Smooth muscle cell (in vitro differentiated cells): ENCODE results near the gene CREB5. TPM values are rescaled to one million over a fixed set of nuclear protein-coding genes. Genes with fewer than 3 reads are reported as not detected.

ENCODE experiments used
- DNase-seq: peaks from one replicate; lab custom pipeline; 2025; ENCODE audit not compliant: unreplicated experiment; lab: John Stamatoyannopoulos, UW
- H2AFZ ChIP-seq: fragments of 200-600 bp; sonication (generic); 2 replicates; pipeline ENCODE4 v1.6.0; 2016; ENCODE audit warnings: antibody characterized with exemption, low read depth, mild to moderate bottlenecking
- H3F3A ChIP-seq: fragments of 200-600 bp; sonication (generic); 2 replicates; pipeline ENCODE4 v1.6.0; 2017; ENCODE audit warnings: antibody characterized with exemption, low read depth
- H3K27ac ChIP-seq: fragments of 200-600 bp; sonication (generic); 2 replicates; pipeline ENCODE4 v1.5.1; 2016; ENCODE audit warnings: low read depth, mild to moderate bottlenecking
- H3K27me3 ChIP-seq: fragments of 200-600 bp; sonication (generic); 2 replicates; pipeline ENCODE4 v1.6.1; 2016; ENCODE audit warnings: low read depth, mild to moderate bottlenecking
- H3K36me3 ChIP-seq: fragments of 200-600 bp; sonication (generic); 2 replicates; pipeline ENCODE4 v1.5.1; 2016; ENCODE audit warnings: low read depth
- H3K4me1 ChIP-seq: fragments of 200-600 bp; sonication (generic); 2 replicates; pipeline ENCODE4 v1.5.1; 2016; ENCODE audit warnings: low read depth
- H3K4me2 ChIP-seq: fragments of 200-600 bp; sonication (generic); 2 replicates; pipeline ENCODE4 v1.6.0; 2016; ENCODE audit warnings: mild to moderate bottlenecking
- H3K4me3 ChIP-seq: fragments of 200-600 bp; sonication (generic); 2 replicates; pipeline ENCODE4 v1.5.1; 2016; ENCODE audit warnings: mild to moderate bottlenecking
- H3K79me2 ChIP-seq: fragments of 200-600 bp; sonication (generic); 2 replicates; pipeline ENCODE4 v1.6.0; 2016; ENCODE audit warnings: low read depth, mild to moderate bottlenecking
- H3K9ac ChIP-seq: fragments of 200-600 bp; sonication (generic); 2 replicates; pipeline ENCODE4 v1.6.0; 2016; ENCODE audit warnings: low read depth
- H3K9me3 ChIP-seq: fragments of 200-600 bp; sonication (generic); replicated peaks from 2 replicates; pipeline ENCODE4 v1.5.1; 2016; ENCODE audit warnings: low read depth
- H4K20me1 ChIP-seq: fragments of 200-600 bp; sonication (generic); 2 replicates; pipeline ENCODE4 v1.6.0; 2016; ENCODE audit warnings: low read depth
- CTCF ChIP-seq: fragments of 200-600 bp; sonication (generic); IDR thresholded peaks from 2 replicates; pipeline ENCODE4 v1.5.1; 2017; ENCODE audit warnings: borderline replicate concordance, mild to moderate bottlenecking, antibody characterized with exemption; ENCODE audit not compliant: insufficient read depth, poor library complexity, severe bottlenecking
- WGBS: methylation state at CpG from one replicate; pipeline ENCODE4 v1.1.7; 2016; ENCODE audit warnings: low lambda C conversion rate; 5-methylcytosine and 5-hydroxymethylcytosine counted together
- polyA plus RNA-seq: library from polyadenylated mRNA; unstranded; fragments of >200 nt; fragmentation: Nextera tagmentation; extraction: Ambion mirVana; gene quantifications from 2 replicates; pipeline ENCODE4 v1.2.1, GENCODE V29; 2016
- total RNA-seq: library from RNA; depleted of rRNA; stranded (reverse); fragments of >200 nt; gene quantifications from 2 replicates; pipeline ENCODE4 v1.2.3, GENCODE V29; 2014

The CREB5 gene
- total and polyA plus RNA-seq, 2 experiments from 2014 or later, result 6.2 to 18.2 TPM

- Histone ChIP-seq H3K79me2 (no peaks in the 10 kb centered on the region), H3K4me2 (no peak overlapping the region), H3K27ac (no peak overlapping the region), H3K27me3 (no peaks in the 10 kb centered on the region), H3K9ac (no peak overlapping the region), H3K9me3 (no peaks in the 10 kb centered on the region), H3K4me3 (no peak overlapping the region), H3F3A (no peaks in the 10 kb centered on the region), H3K36me3 (no peaks in the 10 kb centered on the region), H2AFZ (no peak overlapping the region), H4K20me1 (no peaks in the 10 kb centered on the region), H3K4me1 (peaks cover 21% of the 10 kb centered on the region)
- TF ChIP-seq CTCF, result no peak
- DNase-seq, result no peak
- 87% methylated on average over 4 of the region's 4 CpGs for WGBS
Observed at GRCh38 chr7:28671526-28671925, 259.2 kb downstream of the CREB5 start.

- Histone ChIP-seq H3K4me3 (no peak overlapping the region), H3K79me2 (no peaks in the 10 kb centered on the region), H3K4me1 (peaks cover 21% of the 10 kb centered on the region), H3K9me3 (no peaks in the 10 kb centered on the region), H3K36me3 (no peaks in the 10 kb centered on the region), H2AFZ (no peak overlapping the region), H4K20me1 (no peaks in the 10 kb centered on the region), H3K27ac (no peak overlapping the region), H3K9ac (no peak overlapping the region), H3K27me3 (no peaks in the 10 kb centered on the region), H3K4me2 (no peak overlapping the region), H3F3A (no peaks in the 10 kb centered on the region)
- 46% methylated on average over 3 of the region's 3 CpGs for WGBS
- DNase-seq, result no peak
- no peak for TF ChIP-seq CTCF
Observed at GRCh38 chr7:28672397-28672797, 260.1 kb downstream of the CREB5 start.

DNA sequence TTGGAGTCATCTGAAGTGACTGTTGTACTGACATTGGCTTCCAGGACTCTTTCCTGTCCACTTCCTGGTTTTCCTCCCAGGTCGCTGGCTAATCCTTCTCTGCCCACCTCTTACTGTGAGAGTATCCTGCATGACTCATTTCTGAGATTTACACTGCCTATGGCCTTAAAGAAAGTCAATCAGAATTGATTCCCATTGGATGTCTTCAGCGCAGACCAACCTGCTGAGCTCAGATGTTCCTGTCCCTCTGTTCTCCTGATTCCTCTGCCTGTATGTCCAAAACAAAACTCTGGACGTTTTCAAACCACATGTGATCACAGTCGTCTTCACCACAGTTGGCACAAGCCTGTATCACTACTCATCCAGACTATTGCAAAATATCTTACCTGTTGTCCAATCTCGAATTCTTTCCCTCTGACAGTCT is 262.1 kb downstream of the CREB5 start:
- H4K20me1 ChIP-seq, result no peaks in the 10 kb centered on the region
- peaks cover 21% of the 10 kb centered on the region for H3K4me1 ChIP-seq
- no peak overlapping the region for H3K4me2 ChIP-seq
- no peak overlapping the region for H3K9ac ChIP-seq
- DNase-seq, result no peak
- H3K79me2 ChIP-seq, result no peaks in the 10 kb centered on the region
- H3K27me3 ChIP-seq, result no peaks in the 10 kb centered on the region
- no peak for TF ChIP-seq CTCF
- no peaks in the 10 kb centered on the region for H3K36me3 ChIP-seq
- no peaks in the 10 kb centered on the region for H3K9me3 ChIP-seq
- WGBS, result 88% methylated on average over 5 of the region's 5 CpGs
- H3K4me3 ChIP-seq, result no peak overlapping the region
- H3F3A ChIP-seq, result no peaks in the 10 kb centered on the region
- H3K27ac ChIP-seq, result no peak overlapping the region
- no peak overlapping the region for H2AFZ ChIP-seq

GRCh38 chr7:28675429-28675828 is 263.1 kb downstream of the CREB5 start:
- 91% methylated on average over 3 of the region's 3 CpGs for WGBS
- Histone ChIP-seq H3K9me3 (no peaks in the 10 kb centered on the region), H3K27ac (no peak overlapping the region)

More at GRCh38 chr7:28675429-28675828, 263.1 kb downstream of the CREB5 start:
- no peak overlapping the region for H3K4me2 ChIP-seq
- H3K4me3 ChIP-seq, result no peak overlapping the region
- no peak for DNase-seq
- no peaks in the 10 kb centered on the region for H3K79me2 ChIP-seq
- peaks cover 21% of the 10 kb centered on the region for H3K4me1 ChIP-seq
- no peaks in the 10 kb centered on the region for H3K36me3 ChIP-seq
- H2AFZ ChIP-seq, result no peak overlapping the region
- no peaks in the 10 kb centered on the region for H4K20me1 ChIP-seq
- no peak for TF ChIP-seq CTCF
- H3K9ac ChIP-seq, result no peak overlapping the region
- H3K27me3 ChIP-seq, result no peaks in the 10 kb centered on the region
- H3F3A ChIP-seq, result no peaks in the 10 kb centered on the region
